UCSD-AML1 (cell line): ENCODE data around the gene BBX.
A peak's percentile ranks its signal among the peaks of the same experiment; 100 is the strongest.

Experiments
- DNase-seq: peaks from one replicate; lab custom pipeline; 2025; ENCODE audit not compliant: unreplicated experiment; lab: John Stamatoyannopoulos, UW

The BBX gene

DNA sequence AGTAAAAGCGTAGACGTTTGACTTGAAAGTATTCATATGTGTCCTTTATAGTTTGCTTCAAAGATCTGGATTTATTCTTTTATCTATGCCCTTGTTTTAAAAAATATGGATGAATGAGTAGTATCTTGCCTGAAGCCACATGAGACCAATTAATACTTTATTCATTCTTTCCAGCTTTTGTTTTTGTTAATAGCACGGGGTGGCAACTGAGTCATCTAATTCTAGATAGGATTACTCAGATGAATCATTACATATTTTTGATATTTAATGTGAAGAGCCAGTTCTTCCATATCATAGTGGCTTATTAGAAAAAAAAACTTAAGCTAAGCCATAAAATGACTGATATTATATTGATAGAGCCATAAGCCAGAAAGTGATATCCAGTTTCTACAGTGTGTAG lies 121.9 kb downstream of the BBX start:
- DNase-seq = no peak

DNA sequence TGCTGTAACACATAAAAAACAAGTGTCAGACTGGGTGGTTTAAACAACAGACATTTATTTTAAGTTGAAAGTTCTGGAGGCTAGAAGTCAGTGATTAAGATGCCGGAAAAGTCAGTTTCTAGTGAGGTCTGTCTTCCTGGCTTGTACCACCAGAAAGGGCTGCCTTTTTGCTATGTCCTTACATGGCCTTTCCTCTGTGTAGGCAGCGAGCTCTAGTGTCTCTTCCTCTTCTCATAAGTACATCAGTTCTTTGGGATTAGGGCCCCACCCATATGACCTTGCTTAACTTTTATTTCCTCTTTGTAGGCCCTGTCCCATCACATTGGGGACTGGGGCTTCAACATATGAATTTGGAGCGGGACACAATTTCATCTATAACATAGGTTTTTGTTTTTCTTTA lies 128.0 kb downstream of the BBX start:
- no peak for DNase-seq

DNA sequence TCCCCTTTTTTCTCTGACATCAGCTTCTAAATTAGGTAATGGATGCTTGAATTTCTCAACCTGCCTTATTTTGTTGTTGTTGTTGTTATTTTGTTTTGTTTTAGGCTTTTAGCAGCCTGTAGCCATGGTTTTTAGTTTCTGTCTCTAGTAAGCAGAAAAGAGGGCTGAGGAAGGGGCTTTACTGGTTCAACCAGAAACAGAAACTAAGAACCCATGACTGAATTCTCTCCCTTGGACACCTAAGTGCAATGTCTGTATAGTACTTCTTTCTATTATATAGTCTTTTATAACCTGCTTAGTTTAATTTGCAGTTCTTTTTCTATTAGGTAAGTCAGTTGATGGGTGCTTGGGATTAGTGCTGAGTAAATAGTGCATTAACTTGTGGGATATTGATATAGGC lies 129.0 kb downstream of the BBX start:
- no peak for DNase-seq

DNA sequence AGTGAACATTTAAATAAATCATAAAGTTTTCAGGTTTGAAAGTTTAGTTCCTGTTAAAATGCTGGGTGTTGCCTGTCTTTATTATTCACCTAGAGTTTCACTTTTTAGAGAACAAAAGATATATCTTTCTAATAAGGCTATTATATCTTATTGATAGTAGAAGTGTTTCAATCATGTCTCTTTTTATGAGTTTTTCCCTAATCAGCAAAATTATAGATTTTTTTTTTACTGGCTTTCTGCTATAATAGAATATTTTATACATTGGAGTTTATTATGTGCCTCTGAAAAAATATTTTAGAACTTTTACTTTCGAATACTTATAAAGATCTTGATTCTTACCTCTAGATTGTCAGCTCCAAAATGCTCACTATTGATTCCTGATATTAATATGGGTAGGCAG lies 131.5 kb downstream of the BBX start:
- DNase-seq = no peak

DNA sequence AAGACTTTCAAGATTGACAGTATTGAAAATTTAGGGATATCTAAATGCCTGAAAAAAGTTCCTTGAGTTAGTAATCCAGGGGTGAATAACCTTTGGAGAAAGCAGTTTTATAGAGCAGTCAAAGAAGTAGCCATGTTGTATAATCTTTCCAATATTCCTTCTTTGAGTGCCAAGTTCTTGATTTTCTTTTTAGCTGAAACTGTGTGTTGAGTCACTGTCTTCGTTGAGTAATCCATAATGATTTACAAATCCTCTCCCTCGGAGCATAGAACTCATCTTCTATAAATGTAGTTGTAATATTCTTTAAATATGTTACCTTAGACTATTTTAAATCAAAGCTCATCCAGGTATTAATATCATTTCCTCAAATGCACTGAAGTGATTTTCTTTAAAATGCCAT lies 135.2 kb downstream of the BBX start:
- DNase-seq = no peak

DNA sequence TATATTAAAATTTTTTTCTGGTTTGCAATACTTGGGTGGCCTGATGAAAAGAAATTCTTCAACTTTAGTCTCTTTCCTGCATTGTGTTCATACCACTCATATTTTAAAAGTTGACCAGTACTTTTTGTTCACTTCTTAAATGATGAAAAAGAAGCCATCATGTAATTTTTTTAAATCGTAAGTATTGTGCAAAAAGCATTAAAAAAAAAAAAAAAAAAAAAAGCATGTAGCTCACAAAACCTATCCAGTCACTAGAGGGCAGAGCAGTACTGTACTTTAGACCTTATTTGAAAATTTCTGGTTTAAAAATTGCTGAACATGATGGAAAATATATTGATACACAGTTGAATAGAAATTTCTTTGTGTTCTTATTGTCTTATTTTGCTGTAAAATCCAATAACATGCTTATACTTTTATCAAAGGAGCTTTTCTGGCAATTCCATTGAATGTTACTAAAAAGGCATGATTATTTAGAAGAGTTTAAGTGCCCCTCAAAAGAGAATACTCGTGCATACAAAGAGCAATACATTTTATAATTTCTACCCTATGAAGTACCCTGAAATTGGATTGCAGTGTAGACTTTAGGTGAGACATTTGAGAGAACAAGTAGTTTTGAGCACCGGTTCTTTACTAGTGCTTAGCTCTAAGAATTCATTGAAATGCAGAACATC lies 137.7 kb downstream of the BBX start:
- DNase-seq = no peak

DNA sequence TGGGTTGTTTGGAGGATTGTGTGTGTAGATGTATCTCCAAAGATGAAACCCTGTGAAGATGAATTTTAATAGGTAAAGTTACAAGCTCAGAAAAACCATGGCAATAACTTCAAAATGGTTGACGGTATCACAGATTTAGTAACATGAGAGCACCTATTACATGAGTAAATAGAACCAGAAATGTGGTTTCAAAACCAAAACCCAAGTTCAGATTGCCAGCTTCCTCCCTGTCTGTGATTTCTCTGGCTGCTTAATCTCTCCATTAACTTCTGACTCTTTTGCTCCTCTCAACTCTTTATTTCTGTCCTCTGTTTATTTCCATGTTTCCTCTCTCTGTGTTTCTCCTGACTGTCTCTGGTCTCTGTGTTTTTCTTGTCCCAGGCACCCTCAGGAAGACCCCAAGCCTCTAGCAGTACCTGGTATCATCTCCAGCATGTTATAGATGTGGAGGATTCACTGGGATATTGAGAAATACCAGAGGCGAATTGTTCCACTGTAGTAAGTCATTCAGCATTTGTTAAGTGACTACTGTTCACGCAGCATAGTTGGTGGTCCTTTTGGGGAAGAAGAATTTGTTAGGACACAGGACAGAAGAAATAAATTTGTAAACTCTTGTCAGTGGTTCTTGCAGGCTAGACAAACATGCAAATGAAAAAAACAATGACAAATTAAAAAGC lies 138.8 kb downstream of the BBX start:
- no peak for DNase-seq

DNA sequence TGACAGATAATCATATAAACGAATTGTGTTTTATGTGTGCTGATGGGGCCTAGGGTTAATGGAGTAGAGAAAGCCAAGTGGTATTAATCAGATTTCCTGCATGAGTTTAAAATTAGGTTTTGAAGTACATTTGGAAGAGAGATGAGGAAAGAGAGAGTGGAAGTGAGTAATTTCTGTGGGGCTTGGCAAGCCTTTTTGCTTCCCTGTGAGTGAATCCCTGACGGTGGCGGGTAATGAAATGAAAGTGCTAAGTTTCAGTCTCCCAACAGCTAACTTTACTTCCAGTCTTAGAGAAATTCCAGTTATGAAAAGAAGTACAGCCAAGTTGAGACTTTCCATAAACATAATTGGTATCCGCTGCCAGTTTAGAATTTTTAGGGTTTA lies 139.4 kb downstream of the BBX start:
- DNase-seq = no peak

DNA sequence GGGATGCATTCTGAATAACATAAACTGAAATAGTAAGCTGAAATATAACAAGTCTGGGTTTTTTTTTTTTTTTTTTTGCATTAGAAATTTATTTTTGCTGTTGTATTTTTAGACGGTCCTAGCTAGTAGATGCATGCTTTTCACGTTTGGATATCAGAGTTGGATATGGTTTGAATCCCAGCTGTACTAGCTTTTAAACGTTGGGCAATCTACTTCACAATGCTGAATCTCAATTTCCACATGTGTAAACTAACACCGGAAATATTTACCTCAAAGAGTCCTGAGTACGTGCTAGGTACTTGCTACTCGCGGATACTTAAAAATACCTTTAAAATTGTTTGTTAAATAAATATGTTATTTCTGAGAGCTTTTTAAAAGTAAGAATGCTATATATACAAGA lies 139.8 kb downstream of the BBX start:
- no peak for DNase-seq

DNA sequence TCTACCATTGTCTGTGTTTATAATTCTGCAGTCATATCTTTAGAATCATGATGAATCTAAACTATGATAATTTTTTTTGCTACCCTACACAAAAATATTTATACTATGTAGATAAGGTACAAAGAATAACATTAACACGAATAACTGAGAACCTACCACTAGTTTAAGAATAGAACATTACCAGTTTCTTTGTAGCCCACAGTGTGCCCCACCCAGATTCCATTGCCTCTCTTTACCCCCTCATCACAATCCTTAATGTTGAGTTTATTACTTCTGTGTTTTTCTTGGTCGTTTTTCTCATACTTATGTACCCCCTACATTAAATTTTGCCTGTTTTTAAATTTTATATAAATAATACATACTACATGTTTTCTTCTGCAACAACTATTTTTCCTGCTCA lies 140.5 kb downstream of the BBX start:
- DNase-seq = no peak

DNA sequence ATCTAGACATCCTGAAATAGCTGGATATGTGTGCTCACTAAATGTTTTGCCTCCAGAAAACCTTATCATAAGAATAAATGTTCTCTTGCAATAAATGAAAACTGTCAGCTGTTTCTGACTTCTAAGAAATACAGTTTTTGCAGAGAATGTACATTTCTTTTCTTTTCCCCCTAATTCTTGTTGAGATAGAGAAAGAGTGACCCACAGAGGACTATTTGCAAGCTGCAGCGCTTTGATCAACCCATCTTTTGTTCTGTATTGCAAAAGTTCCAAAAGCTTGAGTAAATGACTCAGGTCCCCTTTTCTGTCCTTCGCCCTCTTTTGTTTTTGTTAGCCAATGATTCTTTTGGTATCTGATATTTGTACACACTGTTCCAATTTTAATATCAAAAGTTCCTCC lies 141.9 kb downstream of the BBX start:
- no peak for DNase-seq

DNA sequence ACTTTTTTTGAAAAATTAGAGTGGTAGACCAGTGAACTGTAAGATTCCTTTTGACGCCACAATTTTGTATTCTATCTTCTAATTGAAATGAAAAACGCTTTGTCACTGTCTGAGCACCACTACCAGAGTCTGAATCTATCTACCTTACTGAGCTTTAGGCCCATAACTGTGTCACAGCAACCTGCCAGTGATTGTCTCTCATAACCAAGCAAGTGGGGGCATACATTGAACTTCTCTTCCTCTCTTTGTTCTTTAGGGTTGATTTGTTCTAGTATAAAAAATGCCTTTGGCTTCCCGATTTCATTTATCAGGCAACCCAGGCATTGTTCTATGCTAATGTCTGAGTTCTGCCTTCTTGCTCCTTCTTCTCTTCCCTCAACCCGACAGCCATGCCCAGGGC lies 142.6 kb downstream of the BBX start:
- no peak for DNase-seq

DNA sequence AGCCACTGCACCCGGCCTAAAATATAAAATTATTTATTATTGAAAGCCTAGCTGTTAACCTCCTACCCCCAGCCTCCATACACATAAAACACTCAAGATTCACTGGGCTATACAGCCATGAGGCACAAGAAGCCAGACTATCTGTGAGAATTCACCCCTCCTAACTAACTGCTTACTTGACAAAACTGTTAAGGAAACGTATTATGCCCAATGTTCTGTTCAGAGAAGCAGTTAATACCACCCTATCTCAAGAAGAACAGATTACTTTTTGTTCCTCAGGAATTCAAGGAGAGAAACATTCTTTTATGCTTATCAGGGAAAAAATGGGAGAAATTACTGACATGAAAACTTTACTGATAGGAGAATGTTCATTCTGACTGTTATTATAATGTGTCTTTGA lies 144.1 kb downstream of the BBX start:
- no peak for DNase-seq

DNA sequence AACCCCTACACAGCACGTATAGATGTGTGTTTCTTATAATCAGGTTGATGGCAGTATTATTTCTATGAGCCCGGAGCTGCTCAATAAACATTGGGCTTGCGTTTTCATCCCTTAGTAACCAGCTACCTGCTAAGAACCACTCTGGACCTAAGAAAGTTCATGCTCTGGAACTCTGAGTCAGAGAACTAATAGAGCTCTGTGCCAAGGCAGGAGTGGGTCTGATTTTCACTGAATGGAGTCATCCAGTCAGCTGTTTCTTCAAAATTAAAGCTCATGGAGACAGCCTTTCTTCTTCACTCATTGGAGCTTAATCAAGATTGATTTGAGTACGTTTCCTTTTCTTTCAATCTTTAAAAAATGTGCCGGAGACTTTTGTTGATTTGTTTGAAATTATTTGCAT lies 145.7 kb downstream of the BBX start:
- no peak for DNase-seq

DNA sequence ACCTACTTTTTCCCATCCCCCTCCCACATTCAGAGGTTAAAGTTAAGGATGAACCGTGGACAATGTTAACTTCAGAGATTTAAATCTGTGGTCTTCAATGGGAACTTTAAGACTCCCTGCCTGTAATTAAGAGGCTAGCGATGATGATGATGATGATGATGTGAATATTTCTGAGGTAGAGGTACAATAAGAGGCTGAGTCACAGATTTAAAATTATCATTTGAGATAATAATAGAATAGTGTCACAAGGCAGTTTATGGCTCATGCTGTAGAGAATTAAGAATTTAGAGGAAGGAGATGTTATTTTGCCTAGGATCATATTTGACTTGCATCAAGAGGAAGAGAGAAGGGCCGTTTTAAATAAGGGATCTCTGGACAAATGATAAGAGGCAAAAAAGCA lies 146.2 kb downstream of the BBX start:
- no peak for DNase-seq

DNA sequence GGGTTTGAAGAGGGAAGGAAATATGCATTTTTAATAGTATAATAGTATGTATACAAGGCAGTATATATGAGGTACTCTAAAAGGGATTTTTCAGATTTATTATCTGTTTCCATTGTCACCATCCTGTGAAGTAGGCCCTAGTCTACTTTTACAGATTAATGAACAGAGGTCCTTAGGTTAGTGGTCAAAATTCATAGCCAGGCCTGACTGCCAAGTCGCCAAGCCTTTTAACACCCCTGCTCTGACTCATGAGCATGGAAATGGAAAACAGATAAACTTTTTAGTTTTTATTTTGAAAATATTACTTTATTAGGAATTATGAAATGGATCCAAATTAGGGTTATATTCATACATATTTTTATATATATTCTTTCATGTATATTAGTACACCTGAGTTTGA lies 146.9 kb downstream of the BBX start:
- no peak for DNase-seq

DNA sequence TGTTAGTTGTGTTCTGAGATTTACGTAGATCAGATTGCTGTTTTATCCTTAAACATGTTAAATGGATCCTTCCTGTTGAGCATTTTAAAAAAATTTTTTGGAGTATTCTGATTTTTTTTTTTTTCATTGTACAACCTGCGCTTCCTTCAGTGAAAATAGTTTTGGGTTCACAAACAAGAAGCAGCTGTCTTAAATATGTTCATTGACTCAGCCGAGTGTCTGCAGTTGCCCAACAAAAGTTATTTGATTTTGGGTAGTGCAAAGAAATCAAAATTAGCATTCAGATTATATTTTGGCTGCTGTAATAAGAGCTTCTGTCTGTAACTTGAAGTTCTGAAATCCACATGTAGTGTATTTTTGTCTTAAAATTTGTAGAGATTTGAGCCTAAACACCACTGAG lies 148.2 kb downstream of the BBX start:
- DNase-seq = no peak

DNA sequence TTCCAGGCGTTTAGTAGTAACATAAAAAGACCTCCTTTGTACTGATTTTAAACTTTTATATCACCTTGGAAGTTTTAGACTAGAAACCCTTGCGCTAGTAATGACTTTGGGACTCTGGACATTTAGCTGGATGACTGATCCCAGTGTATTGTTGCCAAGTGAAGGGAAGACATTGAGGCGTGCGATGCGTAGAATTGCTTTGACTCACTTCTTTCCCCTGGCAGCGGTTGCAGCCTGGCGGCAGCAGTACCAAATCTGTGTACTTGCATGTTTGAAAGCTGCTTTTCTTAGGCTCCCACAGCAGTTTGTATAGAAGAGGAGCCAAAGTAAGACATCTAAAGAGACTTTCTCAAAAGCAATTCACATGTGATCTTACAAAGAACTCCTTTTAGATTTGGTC lies 151.6 kb downstream of the BBX start:
- no peak for DNase-seq

DNA sequence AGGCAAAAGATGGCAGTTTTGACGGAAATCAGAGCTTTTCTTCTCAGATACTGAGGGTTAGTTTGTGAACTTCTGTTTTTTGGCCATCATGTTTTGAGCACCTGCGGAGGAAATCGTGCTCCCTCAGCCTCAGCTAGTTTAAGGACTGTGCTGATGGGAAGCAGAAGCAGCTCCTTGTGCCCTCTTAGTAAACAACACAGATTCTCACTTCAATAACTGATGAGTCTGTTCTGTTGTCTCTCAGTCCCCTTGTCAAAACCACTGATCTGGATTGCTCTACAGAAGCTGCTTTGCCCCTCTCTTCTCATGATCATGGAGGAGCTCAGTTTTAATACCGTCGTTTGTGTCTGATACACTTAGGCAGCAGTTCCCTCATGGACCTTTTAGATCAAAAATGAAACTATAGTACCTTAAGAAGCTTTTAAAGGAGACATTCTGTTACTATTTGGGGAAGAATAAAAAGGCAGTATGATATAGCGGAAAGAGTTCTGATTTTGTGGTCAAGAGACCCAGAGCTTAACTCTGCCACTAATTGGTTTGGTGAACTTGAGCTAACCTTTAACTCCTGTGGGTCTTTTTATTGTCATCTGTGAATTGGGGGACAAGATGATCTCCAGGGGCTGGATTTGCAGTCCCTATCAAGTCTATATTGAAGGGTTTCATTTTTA lies 152.6 kb downstream of the BBX start:
- no peak for DNase-seq

DNA sequence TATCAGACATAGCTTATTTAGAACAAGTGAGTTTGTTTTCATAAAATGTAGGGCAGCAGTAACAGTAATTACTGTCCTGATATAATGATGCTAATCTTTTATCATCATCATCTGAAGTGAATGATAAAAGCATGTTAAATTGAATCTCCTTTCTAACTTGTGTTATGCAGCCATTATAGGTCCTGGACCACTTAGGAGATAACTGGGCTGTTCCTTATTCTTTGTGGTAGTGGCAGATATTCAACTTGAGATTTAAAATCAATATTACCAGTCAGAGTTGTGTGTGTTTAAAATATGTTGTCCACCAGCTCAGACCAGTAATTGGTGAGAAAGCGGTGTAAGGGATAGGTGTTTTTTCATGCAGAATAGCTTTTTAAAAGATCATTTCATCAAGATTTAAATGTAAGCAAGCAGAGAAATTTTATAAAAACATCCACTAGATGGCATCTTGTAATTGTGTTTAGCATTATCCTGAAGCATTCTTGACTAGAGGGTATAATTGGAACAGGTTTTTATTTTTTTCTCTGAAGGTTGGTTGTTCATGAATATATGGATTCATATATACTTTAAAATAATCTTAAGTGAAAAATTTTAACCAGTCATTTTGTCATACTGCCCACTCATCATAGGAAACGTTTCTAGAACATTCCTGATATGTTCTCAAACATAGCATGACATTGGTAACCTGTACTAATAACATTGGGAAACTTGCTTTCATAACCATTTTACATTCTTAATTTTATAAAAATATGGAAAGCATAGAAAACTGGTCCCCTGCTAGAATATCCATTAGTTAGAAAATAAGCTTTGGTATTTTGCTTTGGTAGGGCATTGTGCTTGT lies 153.9 kb downstream of the BBX start:
- DNase-seq = no peak

DNA sequence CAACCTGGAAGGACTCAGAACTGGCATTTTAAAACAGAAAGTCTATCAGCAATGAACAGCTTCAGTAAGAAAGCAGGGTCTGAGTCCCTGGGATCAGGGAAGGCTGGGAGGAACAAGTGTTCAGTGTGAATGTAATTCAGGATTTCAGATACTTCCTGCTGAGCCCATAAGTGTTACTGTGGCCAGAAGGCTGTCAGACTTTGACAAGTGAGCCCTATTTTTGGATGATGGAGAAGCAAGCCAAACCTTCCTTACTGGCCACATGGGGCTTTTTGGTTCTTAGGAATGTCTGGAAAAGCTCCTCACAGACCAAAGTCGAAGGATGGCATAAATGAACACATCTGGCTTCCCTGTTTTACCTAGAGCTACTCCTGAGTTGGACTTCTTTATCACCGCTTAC lies 157.2 kb downstream of the BBX start:
- DNase-seq = peak; percentile 11

DNA sequence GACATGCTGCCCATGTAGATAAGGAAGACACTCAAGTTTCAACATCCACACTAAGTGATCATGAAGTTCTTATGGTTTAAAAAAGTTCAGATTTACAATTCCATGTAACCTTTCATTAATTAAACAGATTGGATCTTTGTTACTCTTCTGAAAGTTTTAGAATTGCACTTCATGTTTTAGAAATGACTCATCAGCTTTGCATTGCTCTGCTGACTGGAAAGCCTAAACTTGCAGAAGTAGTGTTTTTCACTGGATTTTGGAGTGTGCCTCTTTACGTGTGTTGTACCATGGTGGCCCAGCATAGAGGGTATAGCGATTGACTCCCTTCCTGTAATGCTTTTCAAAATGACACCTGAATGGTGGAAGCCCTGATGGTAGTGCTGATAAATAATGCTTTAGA lies 157.9 kb downstream of the BBX start:
- no peak for DNase-seq
